PFSK-1 (cell line): ENCODE measurements around the gene MAN2A2.
A peak's percentile ranks its signal among the peaks of the same experiment; 100 is the strongest.

Experiments
- FOXP2 ChIP-seq: optimal IDR thresholded peaks from 2 replicates; pipeline ENCODE3; 2011; ENCODE audit warnings: borderline replicate concordance, control low read depth, inconsistent platforms; ENCODE audit not compliant: insufficient read depth; ENCODE audit errors: extremely low read length, extremely low read depth
- POLR2AphosphoS5 ChIP-seq: IDR thresholded peaks from 2 replicates; pipeline ENCODE4 v1.6.1; 2012; ENCODE audit warnings: low read depth, mild to moderate bottlenecking, control low read depth, low read length, moderate library complexity
- REST ChIP-seq, 2 experiments: IDR thresholded peaks; 2 replicates each; pipeline versions ENCODE4 v1.6.1 to v1.8.0; 2011 to 2012; ENCODE audit warnings: low read depth in 2 of 2, low read length in 2 of 2, control low read depth in 1 of 2, inconsistent platforms in 1 of 2, mild to moderate bottlenecking in 1 of 2, moderate library complexity in 1 of 2; ENCODE audit not compliant: insufficient read depth in 1 of 2
- SIN3A ChIP-seq: IDR thresholded peaks from 2 replicates; pipeline ENCODE4 v1.6.1; 2012; ENCODE audit warnings: mild to moderate bottlenecking, low read length, moderate library complexity, borderline replicate concordance; ENCODE audit not compliant: insufficient read depth
- TAF1 ChIP-seq: IDR thresholded peaks from 2 replicates; pipeline ENCODE4 v1.6.1; 2012; ENCODE audit warnings: low read length, control low read depth, borderline replicate concordance; ENCODE audit not compliant: insufficient read depth

MAN2A2 gene

GRCh38 chr15:90881978-90882721 lies 21.0 kb upstream of the MAN2A2 start:
- no peak for TF ChIP-seq REST (IDR thresholded peaks at IDR 0.05; ENCODE audit: insufficient read depth in 1 of 2, low read depth in 2 of 2, low read length in 2 of 2)
- TF ChIP-seq TAF1 = no peak
- TF ChIP-seq POLR2AphosphoS5 = no peak
- no peak for TF ChIP-seq FOXP2
- no peak for TF ChIP-seq SIN3A

- TF ChIP-seq SIN3A = no peak
- no peak for TF ChIP-seq REST (IDR thresholded peaks at IDR 0.05; ENCODE audit: insufficient read depth in 1 of 2, low read depth in 2 of 2, low read length in 2 of 2)
- TF ChIP-seq TAF1 = no peak
- no peak for TF ChIP-seq FOXP2
- no peak for TF ChIP-seq POLR2AphosphoS5
Observed at GRCh38 chr15:90882781-90883525, 20.1 kb upstream of the MAN2A2 start.

DNA sequence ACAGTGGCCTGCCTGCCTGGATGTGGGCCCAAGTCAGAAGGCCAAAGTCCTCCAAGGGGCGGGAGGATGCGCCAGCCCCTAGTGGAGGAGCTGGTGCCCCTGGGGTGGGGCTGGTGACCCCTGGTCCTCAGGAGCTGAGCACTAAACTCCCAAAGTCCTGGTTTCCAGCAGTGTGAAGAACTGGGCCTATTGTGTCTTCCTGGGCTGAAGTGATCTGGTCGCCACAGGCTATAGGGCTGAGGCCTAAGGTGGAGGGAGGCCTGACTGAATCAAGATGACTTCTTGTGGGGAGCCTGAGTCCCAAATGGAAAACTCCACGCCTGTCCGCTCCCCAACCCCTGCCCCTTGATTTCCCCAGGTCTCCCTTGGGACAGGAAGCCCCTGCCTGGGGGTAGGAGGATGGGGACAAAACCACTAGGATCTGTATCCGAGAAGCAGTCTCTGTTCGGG lies 19.6 kb upstream of the MAN2A2 start:
- no peak for TF ChIP-seq REST (IDR thresholded peaks at IDR 0.05; ENCODE audit: insufficient read depth in 1 of 2, low read depth in 2 of 2, low read length in 2 of 2)
- no peak for TF ChIP-seq FOXP2
- TF ChIP-seq TAF1 = no peak
- TF ChIP-seq SIN3A = no peak
- TF ChIP-seq POLR2AphosphoS5 = no peak

GRCh38 chr15:90883976-90884718 lies 19.0 kb upstream of the MAN2A2 start, which contains the start of gene FES:
Gene FES, plus strand, starts transcription at chr15:90884504. Its CDS starts 542 bp downstream, at chr15:90885046.
- TF ChIP-seq FOXP2 (peak; percentile 41), TAF1 (0 out of 2 replicates have a peak, but pooled peaks have one; percentile 47), POLR2AphosphoS5 (peak; percentile 49; the same call in 1 of the 2 replicates), SIN3A (0 out of 2 replicates have a peak, but pooled peaks have one; percentile 20), REST (IDR thresholded peaks at IDR 0.05; ENCODE audit: insufficient read depth in 1 of 2, low read depth in 2 of 2, low read length in 2 of 2) (peak; percentile 28 to 33; a peak in 1 of 4 replicates)
